ENCODE measurements around the gene SULT1B1.

SULT1B1 gene

GRCh38 chr4:69748173-69748572 lies 12.2 kb downstream of the SULT1B1 start:
- no peak for DNase-seq

GRCh38 chr4:69744157-69744478 lies 16.3 kb downstream of the SULT1B1 start:
- DNase-seq = no peak

DNA sequence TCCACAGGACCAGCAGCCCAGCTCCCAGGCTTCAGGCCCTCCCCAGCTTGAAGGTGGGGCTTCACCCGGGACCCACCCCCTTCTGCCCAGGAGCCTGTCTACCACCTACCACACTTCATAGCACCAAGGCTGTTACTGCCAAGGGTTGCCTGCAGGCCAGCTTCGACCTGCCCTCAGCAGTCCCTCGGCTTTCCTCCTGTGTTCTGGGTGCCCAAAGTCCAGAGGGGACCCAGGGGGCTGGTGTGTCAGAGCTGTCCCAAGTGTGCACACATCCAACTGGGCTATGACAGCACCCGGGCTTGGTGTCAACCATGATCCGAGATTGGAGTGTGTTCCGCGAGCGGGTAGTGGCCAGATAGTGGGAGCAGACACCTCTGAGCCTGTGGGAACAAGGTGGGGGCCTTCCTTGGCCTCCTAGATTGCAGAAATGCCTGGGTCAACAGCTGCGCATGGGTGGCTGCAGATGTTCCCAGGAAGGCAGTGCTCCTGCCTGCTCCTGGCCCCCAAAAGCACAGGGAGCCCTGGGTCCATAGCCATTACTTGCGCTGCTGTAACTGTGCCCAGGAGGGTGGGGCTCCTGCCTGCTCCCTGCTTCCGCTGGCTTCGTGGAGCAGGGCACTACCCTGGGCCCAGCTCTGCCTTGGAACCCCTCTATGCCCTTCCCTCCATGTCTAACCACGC lies 16.8 kb downstream of the SULT1B1 start:
- no peak for DNase-seq

- no peak for DNase-seq
Observed at GRCh38 chr4:69742596-69742995, 17.8 kb downstream of the SULT1B1 start.

DNA sequence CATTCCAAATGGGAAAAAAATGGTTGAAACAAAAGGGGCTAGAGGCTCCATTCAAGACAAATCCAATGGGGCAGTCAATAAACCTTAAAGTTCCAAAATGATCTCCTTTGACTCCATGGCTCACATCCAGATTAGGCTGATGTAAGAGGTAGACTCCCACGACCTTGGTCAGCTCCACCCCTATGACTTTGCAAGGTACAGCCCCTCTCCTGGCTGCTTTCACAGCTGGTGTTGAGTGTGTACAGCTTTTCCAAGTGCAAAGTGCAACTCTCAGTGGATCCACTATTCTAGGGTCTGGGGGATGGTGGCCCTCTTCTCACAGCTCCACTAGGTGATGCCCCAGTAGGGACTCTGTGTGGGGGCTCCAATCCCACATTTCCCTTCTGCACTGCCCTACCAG lies 21.5 kb downstream of the SULT1B1 start:
- DNase-seq = no peak

GRCh38 chr4:69735119-69735518 lies 25.3 kb downstream of the SULT1B1 start:
- no peak for DNase-seq

DNA sequence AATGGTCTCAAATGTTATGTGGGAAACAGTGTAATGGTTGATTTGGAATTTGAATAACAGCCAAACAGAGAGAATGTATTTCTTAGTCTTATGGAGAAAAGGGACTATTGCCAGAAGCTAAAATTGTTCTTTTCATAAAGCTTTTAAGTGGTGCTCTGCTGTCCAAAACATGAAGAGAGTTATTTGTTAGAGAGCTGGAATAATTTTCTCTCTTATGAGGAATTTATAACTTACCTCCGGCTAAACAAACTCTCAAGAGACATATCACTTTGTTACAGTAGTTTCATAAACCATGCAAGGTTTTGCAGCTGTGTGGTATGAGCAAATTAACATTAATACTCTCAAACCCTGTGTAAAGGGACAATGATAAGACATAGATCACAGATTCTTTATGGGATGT lies 28.6 kb downstream of the SULT1B1 start:
- no peak for DNase-seq

DNA sequence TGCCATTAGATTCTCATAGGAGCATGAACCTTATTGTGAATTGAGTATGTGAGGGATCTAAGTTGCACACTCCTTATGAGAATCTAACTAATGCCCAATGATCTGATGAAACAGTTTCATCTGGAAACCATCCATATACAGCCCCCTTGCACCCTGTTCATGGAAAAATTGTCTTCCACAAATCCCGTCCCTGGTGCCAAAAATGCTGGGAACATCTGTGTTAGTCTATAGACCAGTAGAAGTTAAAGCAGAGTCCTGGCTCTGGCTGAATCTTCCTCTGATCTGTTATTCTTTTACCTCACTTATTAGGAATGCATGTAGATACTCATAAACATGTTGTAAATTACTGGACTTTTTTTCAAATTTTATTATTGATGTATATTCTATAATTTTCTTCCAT lies 29.2 kb downstream of the SULT1B1 start:
- DNase-seq = no peak

- no peak for DNase-seq
Observed at GRCh38 chr4:69730002-69730401, 30.4 kb downstream of the SULT1B1 start.

- no peak for DNase-seq
Observed at GRCh38 chr4:69727926-69728325, 32.5 kb downstream of the SULT1B1 start.

DNA sequence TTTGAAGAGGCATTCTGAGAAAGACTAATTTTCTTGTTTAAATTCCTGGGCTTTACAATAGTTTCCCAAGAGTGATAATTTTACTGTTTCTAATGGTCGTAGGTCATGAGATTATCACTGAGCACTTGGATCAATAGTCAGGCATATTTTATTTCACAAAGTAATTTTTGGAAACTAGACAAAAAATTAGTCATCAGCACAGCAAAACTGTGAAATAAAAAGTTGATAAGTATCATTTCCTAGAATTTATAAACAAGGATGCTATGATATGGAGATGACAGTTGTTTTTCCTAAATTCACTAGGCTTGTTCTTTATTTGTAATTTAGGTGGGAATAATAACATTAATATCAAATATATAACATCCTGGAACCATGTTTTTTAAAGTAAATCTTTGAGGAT lies 33.0 kb downstream of the SULT1B1 start:
- no peak for DNase-seq

- no peak for DNase-seq
Observed at GRCh38 chr4:69726971-69727370, 33.4 kb downstream of the SULT1B1 start.

DNA sequence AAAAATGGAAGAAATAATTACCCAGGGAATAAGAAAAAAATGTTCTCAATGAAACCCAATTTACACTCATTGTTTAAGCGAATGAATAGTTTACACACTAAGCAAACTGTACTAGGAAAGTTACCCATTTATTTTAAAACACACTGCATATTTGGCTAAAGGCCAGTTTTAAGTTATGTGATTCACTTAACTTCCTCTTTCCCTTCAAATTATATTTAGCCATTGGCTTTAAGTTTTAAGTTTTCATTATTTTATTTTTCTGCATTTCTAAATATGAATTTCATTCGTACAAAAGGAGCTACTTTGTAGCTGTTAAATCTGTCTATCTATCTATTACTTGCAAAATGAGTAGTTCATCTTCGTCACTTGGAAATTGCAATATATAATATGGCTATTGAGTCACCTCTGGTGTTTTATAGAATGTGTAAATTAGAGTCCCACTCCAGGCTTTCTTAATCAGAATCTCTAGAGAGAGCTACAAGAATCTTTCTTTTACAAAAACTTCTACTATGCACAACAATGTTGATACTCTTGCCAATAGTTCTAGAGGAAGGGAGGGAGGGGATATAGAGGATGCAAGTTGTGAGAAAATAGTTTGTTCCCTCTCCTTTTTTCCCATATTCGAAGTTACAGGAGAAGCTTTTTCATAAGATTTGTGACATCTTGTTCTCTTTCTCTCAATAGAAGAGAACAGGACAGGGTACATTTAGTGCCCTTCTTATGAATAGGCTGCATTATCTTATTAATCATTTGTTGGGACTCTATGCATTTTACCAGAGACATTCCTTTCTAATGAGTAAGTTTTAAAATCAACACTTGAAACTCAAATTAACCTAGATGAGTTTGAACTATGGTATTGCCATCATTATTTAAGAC lies 41.8 kb downstream of the SULT1B1 start:
- no peak for DNase-seq

- DNase-seq = no peak
Observed at GRCh38 chr4:69717778-69718177, 42.6 kb downstream of the SULT1B1 start.

GRCh38 chr4:69716654-69717053 lies 43.8 kb downstream of the SULT1B1 start:
- DNase-seq = no peak

GRCh38 chr4:69714086-69714485 lies 46.3 kb downstream of the SULT1B1 start:
- no peak for DNase-seq

DNA sequence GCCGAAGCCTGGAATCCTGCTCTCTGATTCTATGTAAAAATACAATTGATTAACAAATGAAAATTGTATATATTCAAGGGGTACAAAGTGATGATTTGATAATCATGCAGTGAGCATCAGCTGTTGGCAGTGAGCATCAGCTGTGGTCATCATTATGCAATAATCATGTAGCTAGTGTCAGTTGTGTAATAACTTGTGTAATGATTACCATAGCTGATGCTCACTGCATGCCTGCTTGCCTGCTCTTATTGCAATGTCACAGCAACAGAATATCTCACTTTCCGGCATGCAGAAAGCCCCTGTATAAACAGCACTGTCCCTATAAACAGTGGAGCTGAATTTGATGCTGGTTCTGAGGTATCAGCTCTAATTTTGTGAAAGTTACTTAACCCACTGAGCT lies 46.8 kb downstream of the SULT1B1 start:
- DNase-seq = no peak

DNA sequence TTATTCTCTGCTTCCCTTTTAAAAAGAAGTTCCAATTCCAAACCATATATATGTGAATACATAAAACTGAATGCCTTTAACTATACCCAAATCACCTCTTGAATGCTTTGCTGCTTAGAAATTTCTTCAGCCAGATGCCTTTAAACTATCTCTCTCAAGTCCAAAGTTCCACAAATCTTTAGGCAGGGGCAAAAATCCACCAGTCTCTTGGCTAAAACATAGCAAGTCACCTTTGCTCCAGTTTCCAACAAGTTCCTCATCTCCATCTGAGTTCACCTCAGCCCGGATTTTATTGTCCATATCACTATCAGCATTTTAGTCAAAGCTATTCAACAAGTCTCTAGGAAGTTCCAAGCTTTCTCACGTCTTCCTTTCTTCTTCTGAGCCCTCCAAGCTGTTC lies 49.8 kb downstream of the SULT1B1 start:
- DNase-seq = no peak

GRCh38 chr4:69708211-69708610 lies 52.2 kb downstream of the SULT1B1 start:
- no peak for DNase-seq

DNA sequence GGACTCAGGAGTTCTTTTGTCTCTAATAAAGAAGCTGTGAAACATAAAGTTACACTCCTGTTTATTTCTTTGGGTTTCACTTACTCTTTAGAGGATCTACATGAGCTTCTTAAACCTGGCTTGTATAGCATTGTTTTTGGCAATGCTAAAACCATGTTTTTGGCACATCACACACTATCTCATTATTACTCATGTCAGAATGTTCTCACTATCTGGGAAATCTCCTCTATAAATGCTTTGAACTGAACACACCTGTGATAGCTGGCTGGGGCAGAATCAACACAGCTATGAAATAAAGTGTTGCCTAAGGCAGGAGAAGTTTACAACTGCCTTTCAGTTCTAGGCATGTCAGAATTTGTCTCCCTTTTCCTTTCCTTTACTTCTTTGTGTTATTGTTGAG lies 52.6 kb downstream of the SULT1B1 start:
- no peak for DNase-seq

DNA sequence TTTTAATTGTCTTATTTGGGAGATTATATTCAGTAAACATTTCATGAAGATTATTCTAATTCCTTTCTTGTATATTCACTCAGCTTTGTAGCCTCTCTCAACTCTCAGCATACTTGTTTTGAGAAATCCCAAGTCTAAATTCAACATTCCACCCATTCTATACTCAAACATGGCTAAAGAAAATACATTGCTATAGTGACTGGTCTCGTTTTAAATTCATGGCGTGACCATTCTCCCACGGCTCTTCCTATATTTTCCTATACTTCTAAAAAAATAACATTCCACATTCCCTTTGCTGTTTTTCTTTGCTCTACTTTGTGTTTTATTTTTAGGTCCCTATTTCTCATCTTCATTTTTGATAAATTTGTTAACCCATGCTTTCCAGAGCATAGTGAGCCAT lies 58.2 kb downstream of the SULT1B1 start:
- DNase-seq = no peak

DNA sequence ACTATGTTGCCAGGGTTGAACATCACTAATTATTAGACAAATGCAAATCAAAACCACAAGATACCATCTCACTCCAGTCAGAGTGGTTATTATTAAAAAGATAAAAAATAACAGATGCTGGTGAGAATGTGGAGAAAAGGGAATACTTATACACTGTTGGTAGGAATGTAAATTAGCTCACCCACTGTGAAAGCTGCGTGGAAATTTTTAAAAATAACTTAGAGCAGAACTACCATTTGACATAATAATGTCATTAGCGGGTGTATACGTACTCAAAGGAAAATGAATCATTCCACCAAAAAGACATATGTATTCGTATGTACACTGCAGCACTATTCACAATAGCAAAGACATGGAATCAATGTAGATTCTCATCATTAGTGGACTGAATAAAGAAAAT lies 58.7 kb downstream of the SULT1B1 start:
- DNase-seq = no peak

DNA sequence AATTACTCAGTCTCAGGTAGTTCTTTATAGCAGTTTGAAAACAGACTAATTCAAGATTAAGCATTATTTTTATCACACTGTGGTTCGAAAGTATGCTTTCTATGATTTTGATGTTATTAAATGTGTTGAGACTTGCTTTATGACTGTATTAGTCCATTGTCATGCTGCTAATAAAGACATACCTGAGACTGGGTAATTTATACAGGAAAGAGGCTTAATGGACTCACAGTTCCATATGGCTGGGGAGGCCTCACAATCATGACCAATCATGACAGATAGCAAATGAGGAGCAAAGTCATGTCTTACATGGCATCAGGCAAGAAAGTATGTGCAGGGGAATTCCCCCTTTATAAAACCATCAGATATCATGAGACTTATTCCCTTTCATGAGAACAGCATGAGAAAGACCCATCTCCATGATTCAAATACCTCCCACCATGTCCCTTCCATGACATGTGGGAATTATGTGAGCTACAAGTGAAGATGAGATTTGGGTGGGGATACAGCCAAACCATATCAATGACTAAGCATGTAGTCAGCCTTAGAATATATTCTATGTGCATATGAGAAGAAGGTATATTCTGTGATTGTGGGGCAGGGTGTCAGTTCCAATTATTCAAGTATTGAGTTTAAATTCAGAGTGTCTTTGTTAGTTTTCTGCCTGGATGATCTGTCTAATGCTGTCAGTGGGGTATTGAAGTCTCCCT lies 62.7 kb downstream of the SULT1B1 start:
- DNase-seq = no peak

DNA sequence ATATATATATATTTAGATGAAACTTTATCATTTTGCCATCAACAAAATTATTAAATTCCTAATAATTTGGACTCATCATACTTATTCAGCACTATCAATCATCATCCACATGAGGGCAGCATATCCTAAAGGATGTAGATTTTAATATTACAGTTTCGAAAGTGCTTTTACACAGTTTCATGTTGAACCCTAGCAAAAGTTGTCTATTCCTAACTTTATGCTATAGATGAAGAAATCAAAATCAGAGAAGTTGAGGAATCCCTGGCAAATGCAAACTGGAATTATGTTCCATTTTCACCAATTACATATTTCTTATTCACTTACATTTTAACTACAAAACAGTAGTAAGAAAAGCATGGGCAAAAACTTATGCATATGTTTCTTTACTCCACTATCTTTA lies 70.8 kb downstream of the SULT1B1 start:
- DNase-seq = peak; percentile 15

Measured in activated CD4-positive, alpha-beta T cell treated with anti-CD3 and anti-CD28 coated beads, Interleukin-2, amount 50 U/mL, for 16 hours (primary cell).